Measurements from ENCODE around the gene APH1A. TPM values are rescaled to one million over a fixed set of nuclear protein-coding genes. Genes with fewer than 3 reads are reported as not detected.
A peak's percentile ranks its signal among the peaks of the same experiment; 100 is the strongest.
"Not testable (repeated sequence)": the region's sequence is repeated elsewhere in the genome, so short reads cannot be mapped to it uniquely, and the experiment has no call there.

The APH1A gene
- total RNA-seq, 4 donors from 2014 or later = 90.1 to 101 (median 95.2) TPM

DNA sequence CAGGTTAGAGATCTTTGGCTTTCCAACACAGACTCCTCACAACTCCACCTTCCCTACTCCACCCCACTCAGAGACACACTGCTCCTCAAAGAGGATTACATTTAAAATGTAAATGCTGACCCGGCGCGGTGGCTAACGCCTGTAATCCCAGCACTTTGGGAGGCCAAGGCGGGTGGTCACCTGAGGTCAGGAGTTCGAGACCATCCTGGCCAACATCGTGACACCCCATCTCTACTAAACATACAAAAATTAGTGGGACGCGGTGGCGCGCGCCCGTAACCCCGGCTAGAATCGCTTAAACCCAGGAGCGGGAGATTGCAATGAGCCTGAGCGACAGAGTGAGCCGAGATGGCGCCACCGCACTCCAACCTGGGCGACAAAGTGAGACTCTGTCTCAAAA is 31.1 kb downstream of the APH1A start:
- ATAC-seq (ENCODE audit: low FRiP score) (no peak), DNase-seq (ENCODE audit: low spot score) (no peak)

GRCh38 chr1:150237176-150237575 is 31.6 kb downstream of the APH1A start:
- ATAC-seq (ENCODE audit: low FRiP score); DNase-seq (ENCODE audit: low spot score): not testable (repeated sequence)

More for the DNA sequence above, 31.1 kb downstream of the APH1A start:
- TF ChIP-seq CTCF (IDR thresholded peaks at IDR 0.05) = no peak

GRCh38 chr1:150236614-150237100 is 32.2 kb downstream of the APH1A start:
- no peak for TF ChIP-seq CTCF (IDR thresholded peaks at IDR 0.05)
- DNase-seq (ENCODE audit: low spot score) (no peak), ATAC-seq (ENCODE audit: low FRiP score) (no peak)

DNA sequence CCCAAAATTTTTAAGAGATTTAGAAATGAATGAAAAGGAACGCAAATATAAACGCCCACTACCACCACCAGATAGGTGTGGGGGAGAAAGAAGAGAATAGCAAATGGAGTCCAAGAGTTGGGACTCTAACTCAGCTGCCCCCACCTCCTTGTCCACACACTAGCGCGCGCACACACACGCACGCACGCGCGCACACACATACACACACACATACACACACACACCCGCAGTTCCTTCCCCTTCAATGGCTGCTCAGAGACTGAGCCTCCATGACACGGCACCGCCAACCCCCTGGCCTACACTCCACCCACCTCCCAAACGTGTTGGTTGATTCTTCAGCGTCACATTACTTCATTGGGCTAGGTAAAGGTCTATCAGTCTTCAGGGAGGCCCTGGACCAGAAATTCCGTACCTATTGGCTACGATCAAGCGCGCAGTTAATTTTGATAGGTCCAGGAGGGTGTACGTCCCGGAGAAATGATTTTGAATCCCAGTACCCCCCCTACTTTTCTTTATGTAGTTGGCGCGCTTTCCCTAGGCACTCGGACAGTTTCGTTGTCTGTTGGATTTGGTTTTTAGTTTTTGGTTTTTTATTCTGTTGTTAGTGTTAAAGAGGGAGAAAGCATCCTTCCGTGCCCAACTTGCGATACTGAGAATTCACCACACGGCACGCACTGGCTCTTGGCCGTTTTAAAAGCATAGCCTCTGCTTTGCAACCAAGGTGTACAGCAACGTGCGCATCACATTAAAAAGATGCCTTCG is 32.8 kb downstream of the APH1A start, which contains the start of gene ANP32E:
ANP32E (minus strand) TSS at position 261 of the 762 bp plus-strand sequence. CDS start 326 bp downstream, outside the sequence.
- no peak for TF ChIP-seq CTCF (IDR thresholded peaks at IDR 0.05)
- DNase-seq (ENCODE audit: low spot score) (peak; percentile 84), ATAC-seq (ENCODE audit: low FRiP score) (peak; percentile 98)

- ATAC-seq (ENCODE audit: low FRiP score) = no peak
- DNase-seq (ENCODE audit: low spot score) = no peak
- no peak for TF ChIP-seq CTCF (IDR thresholded peaks at IDR 0.05)
Observed at GRCh38 chr1:150235294-150235851, 33.4 kb downstream of the APH1A start.

- DNase-seq (ENCODE audit: low spot score) (peak; percentile 42), ATAC-seq (ENCODE audit: low FRiP score) (peak; percentile 55)
- no peak for TF ChIP-seq CTCF (IDR thresholded peaks at IDR 0.05)
Observed at GRCh38 chr1:150234566-150235293, 34.1 kb downstream of the APH1A start.

- TF ChIP-seq CTCF (IDR thresholded peaks at IDR 0.05) = no peak
- ATAC-seq (ENCODE audit: low FRiP score) = peak; percentile 0
Observed at GRCh38 chr1:150234309-150234565, 34.6 kb downstream of the APH1A start.

More at GRCh38 chr1:150234309-150234565, 34.6 kb downstream of the APH1A start:
- no peak for DNase-seq (ENCODE audit: low spot score)

Measured in omental fat pad (tissue), 4 donors.